RWPE1 (cell line): ENCODE measurements around the gene ZNF853.

Experiments
- CTCF ChIA-PET: fragments of 350-600 bp; sonication (Branson Sonifier 250); formaldehyde crosslinking; extraction: SDS; loops from one replicate; lab custom pipeline; 2021; lab: Yijun Ruan, JAX
- POLR2A ChIA-PET: fragments of 400-600 bp; formaldehyde crosslinking; extraction: SDS; loops from one replicate; lab custom pipeline; 2020; ENCODE audit warnings: antibody characterized with exemption; ENCODE audit not compliant: low non-redundant PET; lab: Yijun Ruan, JAX
- DNase-seq: peaks from one replicate; pipeline ENCODE4 v3.0.0; 2012; ENCODE audit warnings: low spot score
- H3K27ac ChIP-seq: fragments of 450-650 bp; 2 replicates; pipeline ENCODE4 v1.5.1; 2017
- TF ChIP-seq, protein P1 (sequence below): fragments of 450-650 bp; conservative IDR thresholded peaks from 2 replicates; pipeline ENCODE4 v1.5.1; 2017; ENCODE audit warnings: low read depth, mild to moderate bottlenecking

ZNF853 gene

DNA sequence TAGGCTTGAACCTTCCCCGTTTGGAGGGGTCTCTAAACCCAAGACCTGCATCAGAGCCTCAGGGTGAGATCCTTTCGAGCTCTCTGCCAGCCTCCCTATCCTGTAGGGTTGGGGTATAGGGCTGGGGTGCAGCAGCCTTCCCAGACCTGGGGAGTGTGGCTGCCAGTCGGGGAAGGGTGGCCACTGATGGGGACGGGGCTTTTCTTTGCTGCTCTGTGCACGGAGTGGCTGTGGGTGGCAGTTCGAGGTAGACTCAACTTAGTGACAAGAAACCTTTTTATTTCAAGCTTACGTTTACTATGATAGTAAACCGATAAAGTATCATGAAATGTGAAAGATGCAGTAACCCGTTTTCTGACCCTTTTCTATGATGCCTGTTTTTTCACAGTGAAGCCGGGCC is 34.7 kb downstream of the ZNF853 start:
- TF ChIP-seq, protein P1, sequence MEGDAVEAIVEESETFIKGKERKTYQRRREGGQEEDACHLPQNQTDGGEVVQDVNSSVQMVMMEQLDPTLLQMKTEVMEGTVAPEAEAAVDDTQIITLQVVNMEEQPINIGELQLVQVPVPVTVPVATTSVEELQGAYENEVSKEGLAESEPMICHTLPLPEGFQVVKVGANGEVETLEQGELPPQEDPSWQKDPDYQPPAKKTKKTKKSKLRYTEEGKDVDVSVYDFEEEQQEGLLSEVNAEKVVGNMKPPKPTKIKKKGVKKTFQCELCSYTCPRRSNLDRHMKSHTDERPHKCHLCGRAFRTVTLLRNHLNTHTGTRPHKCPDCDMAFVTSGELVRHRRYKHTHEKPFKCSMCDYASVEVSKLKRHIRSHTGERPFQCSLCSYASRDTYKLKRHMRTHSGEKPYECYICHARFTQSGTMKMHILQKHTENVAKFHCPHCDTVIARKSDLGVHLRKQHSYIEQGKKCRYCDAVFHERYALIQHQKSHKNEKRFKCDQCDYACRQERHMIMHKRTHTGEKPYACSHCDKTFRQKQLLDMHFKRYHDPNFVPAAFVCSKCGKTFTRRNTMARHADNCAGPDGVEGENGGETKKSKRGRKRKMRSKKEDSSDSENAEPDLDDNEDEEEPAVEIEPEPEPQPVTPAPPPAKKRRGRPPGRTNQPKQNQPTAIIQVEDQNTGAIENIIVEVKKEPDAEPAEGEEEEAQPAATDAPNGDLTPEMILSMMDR: no peak
- DNase-seq: no peak
- ChIA-PET POLR2A (no interaction called here), CTCF (no interaction called here)
- H3K27ac ChIP-seq: no peak overlapping the region

DNA sequence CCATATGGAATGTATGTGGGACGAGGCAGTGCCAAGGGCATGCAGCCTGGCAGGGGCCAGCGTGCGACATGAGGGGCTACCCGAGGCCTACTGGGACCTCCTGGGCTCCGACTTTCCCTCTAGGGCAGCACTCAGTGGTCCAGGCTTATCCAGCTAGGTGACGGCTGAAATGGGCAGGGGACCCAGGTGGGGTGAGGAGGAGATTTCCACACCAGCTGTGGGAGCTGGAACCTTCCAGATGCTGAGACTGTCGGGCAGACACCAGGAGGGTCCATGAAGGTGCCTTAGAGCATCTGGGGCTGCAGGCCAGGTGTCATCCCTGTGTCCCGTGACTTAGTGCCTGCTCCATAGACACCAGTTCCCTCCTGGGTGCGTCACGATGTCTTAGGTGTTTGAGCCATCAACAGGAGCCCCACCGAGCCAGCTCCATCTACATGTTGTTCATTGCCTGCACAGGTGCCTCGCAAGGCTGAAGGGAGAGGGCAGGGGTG is 35.2 kb downstream of the ZNF853 start:
- no peak for DNase-seq
- POLR2A ChIA-PET: no interaction called here
- CTCF ChIA-PET: no interaction called here
- TF ChIP-seq, protein P1: no peak
- no peak overlapping the region for H3K27ac ChIP-seq

DNA sequence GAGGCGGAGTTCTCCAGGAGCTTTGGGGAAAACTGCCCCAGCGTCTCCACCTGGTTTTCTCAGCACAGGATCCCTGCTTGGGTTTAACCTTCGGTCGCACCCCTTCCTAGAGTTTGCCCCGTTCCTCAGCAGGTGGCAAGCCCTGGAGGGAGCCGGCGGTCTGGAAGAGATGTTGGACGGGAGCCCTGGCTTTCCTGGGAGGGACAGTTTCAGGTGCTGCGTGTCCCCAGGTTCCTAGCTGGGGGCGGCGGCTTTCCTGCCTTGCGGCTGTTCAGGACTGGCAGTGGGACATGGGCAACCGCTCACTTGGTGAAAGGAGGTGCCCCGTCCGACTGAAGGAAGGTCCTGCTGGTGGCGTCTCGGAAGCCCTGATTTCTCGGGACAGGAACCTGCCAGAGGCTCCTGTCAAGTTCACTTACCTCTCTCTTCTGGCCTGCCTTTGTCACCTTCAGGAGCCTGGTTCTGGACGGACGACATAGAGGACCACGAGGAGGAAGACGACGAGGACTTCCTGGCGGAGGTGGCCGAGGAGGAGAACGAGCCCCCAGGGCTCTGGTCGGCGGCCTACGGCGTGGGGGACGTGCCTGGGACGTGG is 36.5 kb downstream of the ZNF853 start:
- ChIA-PET POLR2A (no interaction called here), CTCF (no interaction called here)
- DNase-seq: no peak
- no peak overlapping the region for H3K27ac ChIP-seq
- TF ChIP-seq, protein P1: no peak

DNA sequence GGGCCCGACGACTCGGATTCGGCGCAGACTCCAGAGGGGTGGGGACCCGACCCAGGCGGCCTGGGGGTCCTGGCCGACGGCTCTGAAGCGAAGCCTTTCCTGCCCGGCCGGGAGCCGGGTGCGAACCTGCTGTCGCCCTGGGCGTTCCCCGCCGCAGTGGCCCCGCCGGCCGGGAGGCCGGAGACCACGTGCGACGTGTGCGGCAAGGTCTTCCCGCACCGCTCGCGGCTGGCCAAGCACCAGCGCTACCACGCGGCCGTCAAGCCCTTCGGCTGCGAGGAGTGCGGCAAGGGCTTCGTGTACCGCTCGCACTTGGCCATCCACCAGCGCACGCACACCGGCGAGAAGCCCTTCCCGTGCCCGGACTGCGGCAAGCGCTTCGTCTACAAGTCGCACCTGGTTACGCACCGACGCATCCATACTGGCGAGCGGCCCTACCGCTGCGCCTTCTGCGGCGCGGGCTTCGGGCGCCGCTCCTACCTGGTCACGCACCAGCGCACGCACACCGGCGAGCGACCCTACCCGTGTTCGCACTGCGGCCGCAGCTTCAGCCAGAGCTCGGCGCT is 37.1 kb downstream of the ZNF853 start:
- POLR2A ChIA-PET: no interaction called here
- no peak for DNase-seq
- no peak overlapping the region for H3K27ac ChIP-seq
- CTCF ChIA-PET: interaction anchor here (0.6 kb wide), 1 partner anchor 13 kb away, joined by 3 read pairs; no protein-coding TSS in a partner anchor
- TF ChIP-seq, protein P1: no peak

DNA sequence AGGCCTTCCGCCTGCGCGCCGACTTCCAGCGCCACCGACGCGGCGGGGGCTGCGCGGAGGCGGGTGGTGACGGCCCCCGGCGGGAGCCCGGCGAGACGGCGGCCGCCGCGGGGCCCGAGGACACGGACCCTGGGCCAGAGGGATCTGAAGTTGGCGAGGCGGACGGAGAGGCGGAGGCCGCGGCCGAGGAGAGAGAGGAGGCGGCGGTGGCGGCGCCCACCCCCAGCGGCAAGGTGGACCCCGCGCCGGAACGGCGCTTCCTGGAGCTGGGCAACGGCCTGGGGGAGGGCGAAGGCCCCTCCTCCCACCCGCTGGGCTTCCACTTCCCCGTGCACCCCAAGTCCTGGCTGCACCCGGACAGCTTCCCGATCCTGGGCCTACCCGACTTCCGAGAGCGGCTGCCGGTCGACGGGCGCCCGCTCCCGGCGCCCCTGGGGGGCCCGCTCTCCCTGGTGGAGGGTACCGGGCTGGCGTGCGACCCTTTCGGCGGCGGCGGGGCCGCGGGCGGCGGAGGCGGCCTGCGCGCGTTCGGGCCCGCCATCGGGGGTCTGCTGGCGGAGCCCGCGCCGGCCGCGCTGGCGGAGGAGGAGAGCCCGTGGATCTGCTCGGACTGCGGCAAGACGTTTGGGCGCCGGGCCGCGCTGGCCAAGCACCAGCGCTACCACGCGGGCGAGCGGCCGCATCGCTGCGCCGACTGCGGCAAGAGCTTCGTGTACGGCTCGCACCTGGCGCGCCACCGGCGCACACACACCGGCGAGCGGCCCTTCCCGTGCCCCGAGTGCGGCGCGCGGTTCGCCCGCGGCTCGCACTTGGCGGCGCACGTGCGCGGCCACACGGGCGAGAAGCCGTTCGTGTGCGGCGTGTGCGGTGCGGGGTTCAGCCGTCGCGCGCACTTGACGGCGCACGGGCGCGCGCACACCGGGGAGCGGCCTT is 37.9 kb downstream of the ZNF853 start:
- CTCF ChIA-PET: interaction anchor here (0.6 kb wide), 1 partner anchor 14 kb away, joined by 3 read pairs; no protein-coding TSS in a partner anchor
- no peak for DNase-seq
- TF ChIP-seq, protein P1: no peak
- POLR2A ChIA-PET: no interaction called here
- H3K27ac ChIP-seq: no peak overlapping the region

DNA sequence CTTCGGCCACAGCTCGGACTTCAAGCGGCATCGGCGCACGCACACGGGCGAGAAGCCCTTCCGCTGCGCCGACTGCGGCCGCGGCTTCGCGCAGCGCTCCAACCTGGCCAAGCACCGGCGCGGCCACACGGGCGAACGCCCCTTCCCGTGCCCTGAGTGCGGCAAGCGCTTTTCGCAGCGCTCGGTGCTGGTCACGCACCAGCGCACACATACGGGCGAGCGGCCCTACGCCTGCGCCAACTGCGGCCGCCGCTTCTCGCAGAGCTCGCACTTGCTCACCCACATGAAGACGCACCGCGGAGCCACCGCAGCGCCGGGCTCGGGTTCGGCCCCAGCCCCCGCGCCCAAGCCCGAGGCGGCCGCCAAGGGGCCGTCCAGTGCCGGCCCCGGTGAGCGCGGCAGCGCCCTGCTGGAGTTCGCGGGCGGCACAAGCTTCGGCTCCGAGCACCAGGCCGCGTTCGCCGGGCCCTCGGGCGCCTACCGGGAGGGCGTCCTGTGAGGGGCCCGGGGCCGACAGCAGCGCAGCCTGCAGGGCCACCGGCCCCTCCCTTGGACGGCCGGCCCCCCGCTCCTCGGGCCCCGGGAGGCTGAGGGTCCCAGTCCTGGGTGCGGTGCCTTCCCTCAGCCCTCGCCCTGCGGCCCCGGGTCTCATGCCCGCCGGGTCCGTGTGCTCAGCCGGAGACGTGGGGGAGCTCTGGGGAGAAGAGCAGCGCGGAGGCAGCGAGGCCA is 38.9 kb downstream of the ZNF853 start:
- ChIA-PET POLR2A (no interaction called here), CTCF (no interaction called here)
- H3K27ac ChIP-seq: no peak overlapping the region

More for the DNA sequence above, 38.9 kb downstream of the ZNF853 start:
- DNase-seq: no peak
- TF ChIP-seq, protein P1: no peak
